HepG2 (cell line): Measurements from ENCODE around the gene ZKSCAN1. TPM values are rescaled to one million over a fixed set of nuclear protein-coding genes. Genes with fewer than 3 reads are reported as not detected.
A peak's percentile ranks its signal among the peaks of the same experiment; 100 is the strongest.

Experiments used
- AHR ChIP-seq: IDR thresholded peaks from 2 replicates; pipeline ENCODE4 v1.6.1; 2018; ENCODE audit warnings: missing genetic modification reagents, missing compliant biosample characterization
- ESRRA ChIP-seq: sonication (generic); formaldehyde crosslinking; IDR thresholded peaks from 2 replicates; pipeline ENCODE4 v1.5.1; 2020; ENCODE audit warnings: mild to moderate bottlenecking, low read depth, missing genetic modification reagents
- FOSL1 ChIP-seq: sonication (generic); formaldehyde crosslinking; IDR thresholded peaks from 2 replicates; pipeline ENCODE4 v1.9.0; 2021; ENCODE audit warnings: missing genetic modification reagents, borderline replicate concordance
- FOXK1 ChIP-seq: sonication (generic); formaldehyde crosslinking; IDR thresholded peaks from 2 replicates; pipeline ENCODE4 v1.4.0; 2020; ENCODE audit warnings: low read depth, missing genetic modification reagents, borderline replicate concordance
- KDM1A ChIP-seq: IDR thresholded peaks from 2 replicates; pipeline ENCODE4 v1.6.1; 2016; ENCODE audit warnings: missing compliant biosample characterization
- MTF1 ChIP-seq: sonication (generic); formaldehyde crosslinking; IDR thresholded peaks from 2 replicates; pipeline ENCODE4 v1.5.0; 2020; ENCODE audit warnings: missing genetic modification reagents
- NFE2L2 ChIP-seq: fragments of 150-350 bp; IDR thresholded peaks from 2 replicates; pipeline ENCODE4 v1.6.1; 2014; ENCODE audit warnings: low read length
- PHF21A ChIP-seq: sonication (generic); formaldehyde crosslinking; IDR thresholded peaks from 2 replicates; pipeline ENCODE4 v1.5.0; 2020; ENCODE audit warnings: mild to moderate bottlenecking, missing genetic modification reagents
- SATB2 ChIP-seq: sonication (generic); formaldehyde crosslinking; IDR thresholded peaks from 2 replicates; pipeline ENCODE4 v1.5.0; 2020; ENCODE audit warnings: missing genetic modification reagents
- SRF ChIP-seq: IDR thresholded peaks from 2 replicates; pipeline ENCODE4 v1.6.1; 2011; ENCODE audit warnings: mild to moderate bottlenecking, low read depth, low read length, moderate library complexity
- ZBTB20 ChIP-seq: sonication (generic); formaldehyde crosslinking; IDR thresholded peaks from 2 replicates; pipeline ENCODE4 v1.8.1; 2023; ENCODE audit warnings: missing genetic modification reagents, low read depth, mild to moderate bottlenecking, borderline replicate concordance
- ZMYM2 ChIP-seq: sonication (generic); formaldehyde crosslinking; IDR thresholded peaks from 2 replicates; pipeline ENCODE4 v1.8.0; 2022; ENCODE audit warnings: mild to moderate bottlenecking, missing genetic modification reagents
- ZNF124 ChIP-seq: sonication (generic); formaldehyde crosslinking; IDR thresholded peaks from 2 replicates; pipeline ENCODE4 v1.4.0; 2020; ENCODE audit warnings: missing genetic modification reagents
- ZNF296 ChIP-seq: sonication (generic); formaldehyde crosslinking; conservative IDR thresholded peaks from 2 replicates; pipeline ENCODE4 v1.5.0; 2020; ENCODE audit warnings: mild to moderate bottlenecking, missing genetic modification reagents
- ZNF510 ChIP-seq: sonication (generic); formaldehyde crosslinking; IDR thresholded peaks from 2 replicates; pipeline ENCODE4 v1.4.0; 2020; ENCODE audit warnings: low read depth, mild to moderate bottlenecking, missing genetic modification reagents
- ZNF615 ChIP-seq: sonication (generic); formaldehyde crosslinking; IDR thresholded peaks from 2 replicates; pipeline ENCODE4 v1.5.0; 2020; ENCODE audit warnings: mild to moderate bottlenecking, missing genetic modification reagents, borderline replicate concordance
- ZNF749 ChIP-seq: sonication (generic); formaldehyde crosslinking; IDR thresholded peaks from 2 replicates; pipeline ENCODE4 v1.8.0; 2022; ENCODE audit warnings: mild to moderate bottlenecking, missing genetic modification reagents, moderate library complexity, borderline replicate concordance
- ZSCAN20 ChIP-seq: sonication (generic); formaldehyde crosslinking; IDR thresholded peaks from 2 replicates; pipeline ENCODE4 v1.4.0; 2020; ENCODE audit warnings: missing genetic modification reagents, mild to moderate bottlenecking, borderline replicate concordance
- polyA plus RNA-seq, 8 experiments: library from polyadenylated mRNA; depleted of rRNA in 3 of 8; stranded (reverse) in 7 of 8; unstranded in 1 of 8; fragments of >200 nt; fragmentation: Illumina TruSeq in 4 of 8; extraction: Trizol in 4 of 8; gene quantifications; 2 replicates each; pipeline versions ENCODE4 v1.2.1 to v1.2.3, GENCODE V29; 2011 to 2016; ENCODE audit warnings: low read depth in 4 of 8, missing spikeins in 1 of 8, mixed read lengths in 1 of 8; ENCODE audit not compliant: insufficient read depth in 1 of 8
- total RNA-seq, 5 experiments: library from RNA; depleted of rRNA; stranded (reverse); fragments of >200 nt; fragmentation: Illumina TruSeq; extraction: Trizol; gene quantifications; 2 replicates each; pipeline ENCODE4 v1.2.3, GENCODE V29; 2016; ENCODE audit warnings: low read depth in 1 of 5
- TF ChIP-seq, protein P1 (sequence below): sonication (generic); formaldehyde crosslinking; IDR thresholded peaks from 2 replicates; pipeline ENCODE4 v1.5.1; 2020; ENCODE audit warnings: missing genetic modification reagents, mild to moderate bottlenecking, borderline replicate concordance
- TF ChIP-seq, protein P2 (sequence below), 2 experiments: sonication (generic) in 1 of 2; formaldehyde crosslinking in 1 of 2; IDR thresholded peaks; 2 replicates each; pipeline versions ENCODE4 v1.5.1 to v1.6.1; 2011 to 2020; ENCODE audit warnings: borderline replicate concordance in 1 of 2, low read depth in 1 of 2, low read length in 1 of 2, mild to moderate bottlenecking in 1 of 2, missing genetic modification reagents in 1 of 2, moderate library complexity in 1 of 2
- TF ChIP-seq, protein P3 (sequence below): IDR thresholded peaks from 2 replicates; pipeline ENCODE4 v1.6.1; 2016; ENCODE audit warnings: mild to moderate bottlenecking, missing biosample characterization, missing genetic modification reagents
- TF ChIP-seq, protein P4 (sequence below): sonication (generic); formaldehyde crosslinking; IDR thresholded peaks from 2 replicates; pipeline ENCODE4 v1.4.0; 2020; ENCODE audit warnings: missing genetic modification reagents, borderline replicate concordance

Gene ZKSCAN1
- total and polyA plus RNA-seq, 2 of the 13 experiments (the other 11 are each of a cell fraction or from before 2014, with no cell fraction given) = 46.4 to 60.6 TPM

DNA sequence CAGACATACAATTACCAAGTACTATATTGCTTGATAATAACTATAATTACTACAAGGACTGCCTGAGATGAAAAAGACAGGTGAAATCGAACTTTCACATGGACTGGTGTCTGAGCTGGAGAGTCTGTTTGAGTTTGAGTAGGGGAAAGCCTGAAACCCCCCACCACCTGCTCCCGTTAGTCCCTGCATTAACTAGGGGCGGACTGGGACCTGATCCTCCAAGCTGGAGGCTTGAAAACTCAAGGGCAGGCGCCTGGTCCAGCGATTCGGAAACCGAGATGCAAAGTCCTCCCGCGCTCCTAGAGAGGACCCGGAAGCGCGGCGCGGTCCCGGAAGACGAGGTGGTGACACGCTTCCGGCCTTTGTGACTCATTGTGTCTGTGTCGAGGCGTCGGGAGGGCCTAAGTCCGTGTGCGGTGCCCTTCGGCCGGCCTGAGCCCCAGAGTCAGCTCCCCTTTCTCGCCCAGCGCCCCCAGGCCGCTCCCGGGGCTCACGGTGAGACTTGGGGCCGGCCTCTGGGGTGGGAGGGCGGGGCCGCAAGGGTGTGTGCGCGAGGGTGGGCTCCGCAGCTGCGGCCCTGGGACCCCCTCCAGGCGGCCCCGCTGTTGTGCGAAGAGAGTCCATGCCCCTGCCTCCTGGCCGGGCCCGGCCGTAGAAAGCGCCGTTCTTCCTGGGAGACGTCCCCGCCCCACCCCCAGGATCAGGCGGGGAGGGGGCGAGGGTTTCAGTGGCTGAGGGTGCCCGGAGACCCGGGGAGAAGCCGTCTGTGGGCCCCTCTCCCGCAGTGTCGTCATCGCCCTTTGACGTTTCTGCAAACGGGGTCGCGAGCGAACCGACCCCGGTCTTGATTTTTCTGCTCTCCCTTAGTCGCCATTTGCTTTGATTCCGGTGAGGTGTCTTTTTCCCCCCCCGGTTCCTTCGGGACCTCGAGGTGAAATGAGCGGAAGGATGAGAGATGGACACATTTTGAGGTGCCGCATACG, at the start of gene ZKSCAN1 (continued):
- TF ChIP-seq, protein P1, sequence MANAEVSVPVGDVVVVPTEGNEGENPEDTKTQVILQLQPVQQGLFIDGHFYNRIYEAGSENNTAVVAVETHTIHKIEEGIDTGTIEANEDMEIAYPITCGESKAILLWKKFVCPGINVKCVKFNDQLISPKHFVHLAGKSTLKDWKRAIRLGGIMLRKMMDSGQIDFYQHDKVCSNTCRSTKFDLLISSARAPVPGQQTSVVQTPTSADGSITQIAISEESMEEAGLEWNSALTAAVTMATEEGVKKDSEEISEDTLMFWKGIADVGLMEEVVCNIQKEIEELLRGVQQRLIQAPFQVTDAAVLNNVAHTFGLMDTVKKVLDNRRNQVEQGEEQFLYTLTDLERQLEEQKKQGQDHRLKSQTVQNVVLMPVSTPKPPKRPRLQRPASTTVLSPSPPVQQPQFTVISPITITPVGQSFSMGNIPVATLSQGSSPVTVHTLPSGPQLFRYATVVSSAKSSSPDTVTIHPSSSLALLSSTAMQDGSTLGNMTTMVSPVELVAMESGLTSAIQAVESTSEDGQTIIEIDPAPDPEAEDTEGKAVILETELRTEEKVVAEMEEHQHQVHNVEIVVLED (CRISPR knock-in tag) = peak; percentile 33; the same call in 1 of the 2 replicates
- no peak for TF ChIP-seq KDM1A (CRISPR knock-in tag)
- TF ChIP-seq SRF = no peak
- peak; percentile 10; the same call in 1 of the 2 replicates for TF ChIP-seq AHR (CRISPR knock-in tag)
- TF ChIP-seq, protein P2, sequence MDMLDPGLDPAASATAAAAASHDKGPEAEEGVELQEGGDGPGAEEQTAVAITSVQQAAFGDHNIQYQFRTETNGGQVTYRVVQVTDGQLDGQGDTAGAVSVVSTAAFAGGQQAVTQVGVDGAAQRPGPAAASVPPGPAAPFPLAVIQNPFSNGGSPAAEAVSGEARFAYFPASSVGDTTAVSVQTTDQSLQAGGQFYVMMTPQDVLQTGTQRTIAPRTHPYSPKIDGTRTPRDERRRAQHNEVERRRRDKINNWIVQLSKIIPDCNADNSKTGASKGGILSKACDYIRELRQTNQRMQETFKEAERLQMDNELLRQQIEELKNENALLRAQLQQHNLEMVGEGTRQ (IDR thresholded peaks at IDR 0.05; ENCODE audit: low read depth, low read length) = no peak
- TF ChIP-seq, protein P2 (CRISPR knock-in tag; IDR thresholded peaks at IDR 0.05; ENCODE audit: borderline replicate concordance) = no peak
- no peak for TF ChIP-seq ZBTB20
- no peak for TF ChIP-seq ZNF615 (CRISPR knock-in tag)
- no peak for TF ChIP-seq PHF21A (CRISPR knock-in tag)
- no peak for TF ChIP-seq ZNF749 (CRISPR knock-in tag)
- no peak for TF ChIP-seq MTF1 (CRISPR knock-in tag)
- no peak for TF ChIP-seq ZMYM2 (CRISPR knock-in tag)
- TF ChIP-seq ZNF296 (CRISPR knock-in tag) = no peak
- TF ChIP-seq FOSL1 (CRISPR knock-in tag) = peak; percentile 84
- TF ChIP-seq ESRRA (CRISPR knock-in tag) = 0 out of 2 replicates have a peak, but pooled peaks have one; percentile 40
- TF ChIP-seq SATB2 (CRISPR knock-in tag) = no peak; the same call in 1 of the 2 replicates
- TF ChIP-seq FOXK1 (CRISPR knock-in tag) = peak; percentile 88; the same call in 1 of the 2 replicates
- TF ChIP-seq, protein P3, sequence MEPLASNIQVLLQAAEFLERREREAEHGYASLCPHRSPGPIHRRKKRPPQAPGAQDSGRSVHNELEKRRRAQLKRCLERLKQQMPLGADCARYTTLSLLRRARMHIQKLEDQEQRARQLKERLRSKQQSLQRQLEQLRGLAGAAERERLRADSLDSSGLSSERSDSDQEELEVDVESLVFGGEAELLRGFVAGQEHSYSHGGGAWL (CRISPR knock-in tag) = no peak
- TF ChIP-seq NFE2L2 = no peak
- peak; percentile 21; the same call in 1 of the 2 replicates for TF ChIP-seq ZNF510 (CRISPR knock-in tag)
- TF ChIP-seq ZSCAN20 (CRISPR knock-in tag) = 0 out of 2 replicates have a peak, but pooled peaks have one; percentile 50
- TF ChIP-seq, protein P4, sequence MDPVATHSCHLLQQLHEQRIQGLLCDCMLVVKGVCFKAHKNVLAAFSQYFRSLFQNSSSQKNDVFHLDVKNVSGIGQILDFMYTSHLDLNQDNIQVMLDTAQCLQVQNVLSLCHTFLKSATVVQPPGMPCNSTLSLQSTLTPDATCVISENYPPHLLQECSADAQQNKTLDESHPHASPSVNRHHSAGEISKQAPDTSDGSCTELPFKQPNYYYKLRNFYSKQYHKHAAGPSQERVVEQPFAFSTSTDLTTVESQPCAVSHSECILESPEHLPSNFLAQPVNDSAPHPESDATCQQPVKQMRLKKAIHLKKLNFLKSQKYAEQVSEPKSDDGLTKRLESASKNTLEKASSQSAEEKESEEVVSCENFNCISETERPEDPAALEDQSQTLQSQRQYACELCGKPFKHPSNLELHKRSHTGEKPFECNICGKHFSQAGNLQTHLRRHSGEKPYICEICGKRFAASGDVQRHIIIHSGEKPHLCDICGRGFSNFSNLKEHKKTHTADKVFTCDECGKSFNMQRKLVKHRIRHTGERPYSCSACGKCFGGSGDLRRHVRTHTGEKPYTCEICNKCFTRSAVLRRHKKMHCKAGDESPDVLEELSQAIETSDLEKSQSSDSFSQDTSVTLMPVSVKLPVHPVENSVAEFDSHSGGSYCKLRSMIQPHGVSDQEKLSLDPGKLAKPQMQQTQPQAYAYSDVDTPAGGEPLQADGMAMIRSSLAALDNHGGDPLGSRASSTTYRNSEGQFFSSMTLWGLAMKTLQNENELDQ (CRISPR knock-in tag) = no peak
- no peak for TF ChIP-seq ZNF124 (CRISPR knock-in tag)
